HUES6 (cell line): Measurements from ENCODE around the gene SHROOM2.
"Not testable (repeated sequence)": the region's sequence is repeated elsewhere in the genome, so short reads cannot be mapped to it uniquely, and the experiment has no call there.

ENCODE experiments used
- H3K27ac ChIP-seq: 2 replicates; pipeline ENCODE4 v1.7.0; 2013; ENCODE audit warnings: low read depth, mild to moderate bottlenecking, low read length, inconsistent platforms
- H3K27me3 ChIP-seq: 2 replicates; pipeline ENCODE4 v1.6.1; 2013; ENCODE audit warnings: low read length; ENCODE audit not compliant: control insufficient read depth, insufficient read depth
- H3K36me3 ChIP-seq: 2 replicates; pipeline ENCODE4 v1.6.1; 2013; ENCODE audit warnings: low read length; ENCODE audit not compliant: control insufficient read depth, insufficient read depth
- H3K4me1 ChIP-seq: 2 replicates; pipeline ENCODE4 v1.6.1; 2013; ENCODE audit warnings: low read length; ENCODE audit not compliant: control insufficient read depth, insufficient read depth
- H3K4me3 ChIP-seq: 2 replicates; pipeline ENCODE4 v1.5.1; 2013; ENCODE audit warnings: low read depth, low read length
- H3K9ac ChIP-seq: one replicate; pipeline ENCODE4 v1.6.1; 2013; ENCODE audit warnings: mild to moderate bottlenecking, low read length
- H3K9me3 ChIP-seq: 2 replicates; pipeline ENCODE4 v1.6.1; 2013; ENCODE audit warnings: low read depth, low read length; ENCODE audit not compliant: control insufficient read depth, insufficient read depth

SHROOM2 gene

GRCh38 chrX:9809876-9810275 is 23.6 kb downstream of the SHROOM2 start:
- not testable (repeated sequence) for H3K9me3 ChIP-seq, H3K9ac ChIP-seq, H3K36me3 ChIP-seq

GRCh38 chrX:9811086-9811485 is 24.9 kb downstream of the SHROOM2 start:
- H3K27me3 ChIP-seq, H3K9ac ChIP-seq, H3K27ac ChIP-seq, H3K9me3 ChIP-seq, H3K36me3 ChIP-seq, H3K4me3 ChIP-seq: not testable (repeated sequence)
- peaks cover 18% of the 10 kb centered on the region for H3K4me1 ChIP-seq

More at GRCh38 chrX:9809876-9810275, 23.6 kb downstream of the SHROOM2 start:
- H3K4me3 ChIP-seq, H3K27me3 ChIP-seq, H3K27ac ChIP-seq: not testable (repeated sequence)
- peaks cover 12% of the 10 kb centered on the region for H3K4me1 ChIP-seq

GRCh38 chrX:9816084-9816700 is 30.0 kb downstream of the SHROOM2 start:
- Histone ChIP-seq H3K4me1 (peaks cover 22% of the 10 kb centered on the region), H3K27me3 (no peaks in the 10 kb centered on the region), H3K36me3 (no peaks in the 10 kb centered on the region), H3K9ac (no peak overlapping the region), H3K27ac (no peak overlapping the region), H3K4me3 (no peak overlapping the region), H3K9me3 (no peaks in the 10 kb centered on the region)

DNA sequence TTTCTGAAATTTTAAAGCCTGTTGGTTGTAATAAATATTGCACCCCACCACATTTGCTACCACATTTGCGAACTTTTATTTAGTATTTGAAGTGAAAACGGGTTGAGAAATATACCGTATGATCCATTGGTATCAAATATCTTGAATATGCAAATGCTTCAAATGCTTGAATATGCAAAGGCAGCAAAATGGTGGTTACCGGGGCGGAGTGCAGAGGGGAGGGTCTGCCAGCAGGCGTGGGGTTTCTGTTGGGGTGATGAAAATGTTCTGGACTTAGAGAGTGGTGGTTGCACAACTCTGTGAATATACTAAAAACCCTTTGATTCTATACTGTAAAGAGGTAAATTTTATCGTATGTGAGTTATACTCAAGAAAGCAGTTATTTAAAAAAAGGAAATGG is 35.3 kb downstream of the SHROOM2 start:
- Histone ChIP-seq H3K9me3 (no peaks in the 10 kb centered on the region), H3K27me3 (no peaks in the 10 kb centered on the region), H3K27ac (0 out of 2 replicates have a peak overlapping the region, but pooled peaks have one; percentile 13), H3K4me3 (no peak overlapping the region), H3K4me1 (peaks cover 47% of the 10 kb centered on the region), H3K9ac (no peak overlapping the region), H3K36me3 (no peaks in the 10 kb centered on the region)

- no peaks in the 10 kb centered on the region for H3K27me3 ChIP-seq
- no peak overlapping the region for H3K27ac ChIP-seq
- H3K9me3 ChIP-seq, result no peaks in the 10 kb centered on the region
- no peak overlapping the region for H3K9ac ChIP-seq
- H3K36me3 ChIP-seq, result no peaks in the 10 kb centered on the region
- peaks cover 46% of the 10 kb centered on the region for H3K4me1 ChIP-seq
- H3K4me3 ChIP-seq, result no peak overlapping the region
Observed at GRCh38 chrX:9824554-9824953, 38.3 kb downstream of the SHROOM2 start.

GRCh38 chrX:9825129-9825790 is 39.0 kb downstream of the SHROOM2 start:
- H3K9ac ChIP-seq, result no peak overlapping the region
- H3K27ac ChIP-seq, result no peak overlapping the region
- H3K27me3 ChIP-seq, result no peaks in the 10 kb centered on the region
- no peaks in the 10 kb centered on the region for H3K36me3 ChIP-seq
- H3K4me1 ChIP-seq, result peaks cover 43% of the 10 kb centered on the region
- H3K9me3 ChIP-seq, result no peaks in the 10 kb centered on the region
- no peak overlapping the region for H3K4me3 ChIP-seq

DNA sequence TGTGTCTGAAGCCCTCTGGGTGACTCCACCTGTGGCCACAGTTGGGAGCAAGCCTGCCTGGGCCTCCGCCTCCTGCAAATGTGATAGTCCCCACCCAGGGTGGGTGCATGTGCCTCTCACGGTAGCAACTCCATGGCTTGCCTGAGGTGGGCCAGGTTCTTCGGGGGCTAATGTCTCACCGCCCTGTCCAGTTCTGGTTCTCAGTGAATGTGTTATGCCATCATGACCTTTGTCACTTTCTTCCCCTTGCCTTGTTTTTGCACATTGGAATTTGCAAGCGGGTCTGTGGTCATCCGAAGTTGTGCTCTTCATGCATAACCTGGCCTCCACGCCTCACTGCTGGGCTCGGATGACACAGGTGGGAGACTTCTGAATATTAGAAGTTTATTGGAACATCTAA is 39.7 kb downstream of the SHROOM2 start:
- H3K9me3 ChIP-seq, result no peaks in the 10 kb centered on the region
- H3K27me3 ChIP-seq, result no peaks in the 10 kb centered on the region
- no peak overlapping the region for H3K4me3 ChIP-seq
- H3K9ac ChIP-seq, result no peak overlapping the region
- peaks cover 36% of the 10 kb centered on the region for H3K4me1 ChIP-seq
- H3K36me3 ChIP-seq, result no peaks in the 10 kb centered on the region
- H3K27ac ChIP-seq, result no peak overlapping the region

DNA sequence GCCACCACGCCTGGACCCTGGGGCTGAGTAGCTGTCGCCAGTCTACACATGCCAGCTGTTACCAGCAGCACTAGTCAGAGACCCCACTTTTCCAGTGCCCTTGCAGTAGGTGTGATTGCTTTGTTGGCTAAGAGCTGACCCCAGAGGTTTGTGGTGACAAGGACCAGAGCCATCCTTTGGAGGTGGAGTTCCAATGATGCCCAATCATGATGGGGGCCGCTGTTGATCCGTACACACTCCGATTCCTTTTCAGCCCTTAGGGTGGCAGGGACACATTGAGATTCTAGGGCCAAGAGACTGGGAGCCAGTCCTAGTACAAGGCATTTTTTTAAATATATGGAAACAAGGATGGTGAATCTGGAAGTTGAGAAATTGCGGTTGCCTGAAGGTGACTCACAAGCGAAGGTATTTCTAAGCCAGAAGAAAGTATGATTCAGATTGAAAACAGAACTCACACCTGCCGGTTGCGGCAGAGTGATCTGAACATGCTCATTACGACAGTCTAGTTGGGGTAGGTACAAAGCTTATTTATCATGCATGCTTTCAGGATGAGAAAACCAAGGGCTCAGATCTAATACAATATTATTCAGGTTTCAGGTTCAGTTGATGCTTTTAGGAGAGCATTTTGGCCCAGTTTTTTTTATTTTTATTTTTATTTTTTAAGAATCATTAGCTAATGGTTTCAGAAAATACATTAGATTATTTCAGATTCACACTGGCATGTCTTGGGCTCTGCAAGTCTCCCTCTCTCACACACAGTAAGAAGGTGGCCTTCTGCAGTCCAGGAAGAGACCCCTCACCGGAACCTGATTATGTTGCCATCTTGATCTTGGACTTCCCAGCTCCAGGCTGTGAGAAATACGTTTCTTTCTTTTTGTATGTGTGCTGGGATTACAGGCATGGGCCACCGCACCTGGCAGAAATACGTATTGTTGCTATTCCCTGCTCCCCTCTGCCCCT is 43.4 kb downstream of the SHROOM2 start:
- Histone ChIP-seq H3K9me3 (no peaks in the 10 kb centered on the region), H3K9ac (no peak overlapping the region), H3K36me3 (no peaks in the 10 kb centered on the region), H3K4me3 (no peak overlapping the region), H3K4me1 (peaks cover 41% of the 10 kb centered on the region), H3K27me3 (no peaks in the 10 kb centered on the region), H3K27ac (no peak overlapping the region)

- Histone ChIP-seq H3K9ac (no peak overlapping the region), H3K36me3 (no peaks in the 10 kb centered on the region), H3K27ac (no peak overlapping the region), H3K27me3 (no peaks in the 10 kb centered on the region), H3K4me3 (no peak overlapping the region; the same call in 1 of the 2 replicates), H3K4me1 (peaks cover 31% of the 10 kb centered on the region), H3K9me3 (no peaks in the 10 kb centered on the region)
Observed at GRCh38 chrX:9832811-9833210, 46.6 kb downstream of the SHROOM2 start.

DNA sequence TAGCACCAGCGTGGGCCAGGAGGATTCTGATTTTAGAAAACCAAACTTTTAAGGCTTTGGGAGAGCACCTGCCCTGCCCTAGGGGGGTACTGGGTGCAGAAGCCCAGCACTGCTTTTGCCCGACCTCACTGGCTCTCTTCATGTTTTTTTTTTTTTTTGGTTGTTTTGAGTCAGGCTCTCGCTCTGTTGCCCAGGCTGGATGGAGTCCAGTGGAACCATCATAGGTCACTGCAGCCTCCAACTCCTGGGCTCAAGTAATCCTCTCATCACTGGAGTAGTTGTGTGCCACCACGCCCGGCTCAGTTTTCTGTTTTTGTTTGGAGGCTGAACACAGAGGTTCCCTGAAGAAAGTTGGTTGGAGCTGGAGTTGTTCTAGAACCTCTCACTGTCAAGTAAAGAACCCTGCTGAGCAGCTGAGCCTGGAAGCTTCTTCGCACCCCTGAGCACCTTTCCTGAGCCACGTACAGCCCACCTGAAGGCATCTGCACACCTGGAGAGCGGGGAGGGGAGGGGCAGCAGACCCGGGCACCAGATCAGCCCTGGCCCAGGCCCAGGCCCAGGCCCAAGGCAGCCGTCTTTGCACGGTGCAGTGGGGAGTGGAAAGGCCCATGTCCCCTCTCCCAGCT is 49.5 kb downstream of the SHROOM2 start:
- no peaks in the 10 kb centered on the region for H3K36me3 ChIP-seq
- no peaks in the 10 kb centered on the region for H3K9me3 ChIP-seq
- no peaks in the 10 kb centered on the region for H3K27me3 ChIP-seq

More for the DNA sequence above, 49.5 kb downstream of the SHROOM2 start:
- Histone ChIP-seq H3K4me3 (no peak overlapping the region), H3K9ac (no peak overlapping the region), H3K4me1 (peaks cover 31% of the 10 kb centered on the region), H3K27ac (no peak overlapping the region)
